HCT116 (cell line): ENCODE results near the gene KRT83. TPM values are rescaled to one million over a fixed set of nuclear protein-coding genes. Genes with fewer than 3 reads are reported as not detected.

ENCODE experiments used
- ATAC-seq: fragments of 200-7000 bp; cut with Tn5 transposase; 2 replicates; pipeline ENCODE4 v1.9.1; 2020; ENCODE audit warnings: mild to moderate bottlenecking, moderate library complexity
- BruUV-seq: library from RNA; stranded (reverse); fragments of 400-500 nt; replicated peaks from 2 replicates; lab custom pipeline; 2021; lab: Mats Ljungman, UMichigan
- CTCF ChIA-PET: fragments of 300-600 bp; sonication (Branson Sonifier 250); formaldehyde crosslinking; loops from one replicate; lab custom pipeline; 2021; ENCODE audit warnings: antibody characterized with exemption; lab: Charles Lee
- POLR2A ChIA-PET: fragments of 300-600, 350-600 bp; sonication (Branson Sonifier 250); formaldehyde crosslinking; loops from one replicate; lab custom pipeline; 2021; ENCODE audit warnings: antibody characterized with exemption; lab: Charles Lee
- RAD21 ChIA-PET, 2 experiments: fragments of 300-600 bp; sonication (Branson Sonifier 250); formaldehyde crosslinking; loops; one replicate each; lab custom pipeline; 2023; ENCODE audit warnings: low total read pairs in 2 of 2; ENCODE audit not compliant: uncharacterized antibody in 2 of 2, unreplicated experiment in 2 of 2, low non-redundant PET in 1 of 2; lab: Charles Lee
- DNase-seq: peaks from one replicate; pipeline ENCODE4 v3.0.0-alpha.2; 2010; ENCODE audit warnings: low read depth, low spot score
- H2AFZ ChIP-seq: fragments of 200-600 bp; shearing (Covaris generic), sonication (generic); 2 replicates; pipeline ENCODE4 v1.6.1; 2017; ENCODE audit warnings: low read depth, mixed run types, mixed read lengths, antibody characterized with exemption, low read length; ENCODE audit not compliant: poor library complexity, severe bottlenecking
- H3K27ac ChIP-seq: 2 replicates; pipeline ENCODE4 v1.5.1; 2012; ENCODE audit warnings: low read depth, low read length
- H3K27me3 ChIP-seq: fragments of 200-600 bp; sonication (generic); 2 replicates; pipeline ENCODE4 v1.6.1; 2016; ENCODE audit warnings: mixed run types, low read length, mixed read lengths; ENCODE audit not compliant: insufficient read depth
- H3K36me3 ChIP-seq, 2 experiments: fragments of 200-500 bp in 1 of 2; fragments of 200-600 bp in 1 of 2; sonication (Bioruptor generic) in 1 of 2; sonication (generic) in 1 of 2; 2 replicates each; pipeline versions ENCODE4 v1.5.1 to v1.6.1; 2014 to 2016; ENCODE audit warnings: low read length in 2 of 2, inconsistent platforms in 1 of 2, mixed read lengths in 1 of 2, mixed run types in 1 of 2; ENCODE audit not compliant: insufficient read depth in 2 of 2, control insufficient read depth in 1 of 2
- H3K4me1 ChIP-seq, 2 experiments: fragments of 200-600 bp in 1 of 2; sonication (generic) in 1 of 2; 2 replicates each; pipeline versions ENCODE4 v1.5.1 to v1.6.1; 2012 to 2017; ENCODE audit warnings: low read length in 2 of 2, inconsistent platforms in 1 of 2, mild to moderate bottlenecking in 1 of 2, mixed read lengths in 1 of 2, mixed run types in 1 of 2, moderate library complexity in 1 of 2; ENCODE audit not compliant: insufficient read depth in 2 of 2, control insufficient read depth in 1 of 2
- H3K4me2 ChIP-seq: fragments of 200-600 bp; sonication (generic); 2 replicates; pipeline ENCODE4 v1.6.1; 2017; ENCODE audit warnings: mixed run types, low read length, mixed read lengths
- H3K4me3 ChIP-seq, 2 experiments: fragments of 200-600 bp in 1 of 2; sonication (generic) in 1 of 2; replicated peaks in 1 of 2; 2 replicates each; pipeline ENCODE4 v1.5.1; 2011 to 2016; ENCODE audit warnings: low read length in 2 of 2, control low read depth in 1 of 2, low read depth in 1 of 2, mild to moderate bottlenecking in 1 of 2, mixed read lengths in 1 of 2, mixed run types in 1 of 2
- H3K79me2 ChIP-seq: fragments of 200-600 bp; sonication (generic); 2 replicates; pipeline ENCODE4 v1.6.1; 2017; ENCODE audit warnings: mild to moderate bottlenecking, mixed run types, low read length, moderate library complexity, mixed read lengths; ENCODE audit not compliant: insufficient read depth
- H3K9ac ChIP-seq: fragments of 200-600 bp; sonication (generic); 2 replicates; pipeline ENCODE4 v1.6.1; 2016; ENCODE audit warnings: low read length, mixed read lengths
- H3K9me2 ChIP-seq: fragments of 200-600 bp; sonication (generic), shearing (Covaris generic); 2 replicates; pipeline ENCODE4 v1.6.1; 2017; ENCODE audit warnings: mixed run types, mild to moderate bottlenecking, moderate library complexity; ENCODE audit not compliant: insufficient read depth
- H3K9me3 ChIP-seq, 2 experiments: fragments of 200-500 bp in 1 of 2; fragments of 200-600 bp in 1 of 2; sonication (Bioruptor generic) in 1 of 2; sonication (generic) in 1 of 2; 2 replicates each; pipeline ENCODE4 v1.6.1; 2014 to 2017; ENCODE audit warnings: low read length in 2 of 2, mixed read lengths in 2 of 2, inconsistent platforms in 1 of 2, low read depth in 1 of 2, mild to moderate bottlenecking in 1 of 2, mixed run types in 1 of 2, moderate library complexity in 1 of 2; ENCODE audit not compliant: control insufficient read depth in 1 of 2, insufficient read depth in 1 of 2
- H4K20me1 ChIP-seq: fragments of 200-600 bp; sonication (generic), shearing (Covaris generic); 2 replicates; pipeline ENCODE4 v1.6.1; 2017; ENCODE audit warnings: mixed run types, mild to moderate bottlenecking, moderate library complexity; ENCODE audit not compliant: insufficient read depth
- CBX3 ChIP-seq: IDR thresholded peaks from 2 replicates; pipeline ENCODE4 v1.6.1; 2012; ENCODE audit warnings: low read depth
- CEBPB ChIP-seq: IDR thresholded peaks from 2 replicates; pipeline ENCODE4 v1.6.1; 2012; ENCODE audit warnings: low read depth
- EZH2 ChIP-seq: fragments of 200-600 bp; sonication (generic); IDR thresholded peaks from 2 replicates; pipeline ENCODE4 v1.6.1; 2017; ENCODE audit warnings: antibody characterized with exemption, mixed run types
- EZH2phosphoT487 ChIP-seq: fragments of 200-600 bp; IDR thresholded peaks from 2 replicates; pipeline ENCODE4 v1.6.1; 2018; ENCODE audit warnings: antibody characterized with exemption, borderline replicate concordance
- FOSL1 ChIP-seq: IDR thresholded peaks from 2 replicates; pipeline ENCODE4 v1.6.1; 2012; ENCODE audit warnings: low read depth
- JUND ChIP-seq: IDR thresholded peaks from 2 replicates; pipeline ENCODE4 v1.6.1; 2012
- POLR2A ChIP-seq: IDR thresholded peaks from 2 replicates; pipeline ENCODE4 v1.7.0; 2011; ENCODE audit warnings: borderline replicate concordance; ENCODE audit not compliant: insufficient read depth, insufficient read length; ENCODE audit errors: extremely low read depth
- POLR2AphosphoS5 ChIP-seq: IDR thresholded peaks from 2 replicates; pipeline ENCODE4 v1.6.1; 2011; ENCODE audit warnings: mild to moderate bottlenecking, low read depth, low read length, moderate library complexity
- RAD21 ChIP-seq: IDR thresholded peaks from 2 replicates; pipeline ENCODE4 v1.6.1; 2012; ENCODE audit warnings: low read depth, mild to moderate bottlenecking
- SIN3A ChIP-seq: IDR thresholded peaks from 2 replicates; pipeline ENCODE4 v1.6.1; 2012; ENCODE audit warnings: low read depth
- SP1 ChIP-seq: IDR thresholded peaks from 2 replicates; pipeline ENCODE4 v1.6.1; 2012; ENCODE audit warnings: low read depth
- SRF ChIP-seq: IDR thresholded peaks from 2 replicates; pipeline ENCODE4 v1.6.1; 2012; ENCODE audit warnings: low read depth
- TCF7L2 ChIP-seq: IDR thresholded peaks from 2 replicates; pipeline ENCODE4 v1.7.0; 2011; ENCODE audit warnings: borderline replicate concordance, inconsistent platforms; ENCODE audit not compliant: insufficient read depth, insufficient read length; ENCODE audit errors: extremely low read depth
- YY1 ChIP-seq: IDR thresholded peaks from 2 replicates; pipeline ENCODE4 v1.6.1; 2011; ENCODE audit warnings: low read length, low read depth, moderate library complexity, mild to moderate bottlenecking; ENCODE audit not compliant: insufficient replicate concordance; ENCODE audit errors: extremely low read depth
- ZNF274 ChIP-seq: fragments of 200-500 bp; sonication (Bioruptor generic); IDR thresholded peaks from 2 replicates; pipeline ENCODE4 v1.6.1; 2014; ENCODE audit warnings: mild to moderate bottlenecking, low read depth, low read length, inconsistent platforms
- intact Hi-C: fragments of 100-400 bp; cut with micrococcal nuclease; formaldehyde crosslinking; loops from 2 replicates; pipeline ENCODE4 v1.10.0; 2022
- total RNA-seq: library from RNA; stranded (reverse); gene quantifications from one replicate; pipeline ENCODE4 v1.2.1, GENCODE V29; 2021; ENCODE audit not compliant: unreplicated experiment
- TF ChIP-seq, protein P1 (sequence below): IDR thresholded peaks from 2 replicates; pipeline ENCODE4 v1.6.1; 2012; ENCODE audit warnings: low read depth
- TF ChIP-seq, protein P2 (sequence below): IDR thresholded peaks from 2 replicates; pipeline ENCODE4 v1.6.1; 2012
- TF ChIP-seq, protein P3 (sequence below): IDR thresholded peaks from 2 replicates; pipeline ENCODE4 v1.6.1; 2012

The KRT83 gene
- total RNA-seq, 1 experiment from 2014 or later: not detected

DNA sequence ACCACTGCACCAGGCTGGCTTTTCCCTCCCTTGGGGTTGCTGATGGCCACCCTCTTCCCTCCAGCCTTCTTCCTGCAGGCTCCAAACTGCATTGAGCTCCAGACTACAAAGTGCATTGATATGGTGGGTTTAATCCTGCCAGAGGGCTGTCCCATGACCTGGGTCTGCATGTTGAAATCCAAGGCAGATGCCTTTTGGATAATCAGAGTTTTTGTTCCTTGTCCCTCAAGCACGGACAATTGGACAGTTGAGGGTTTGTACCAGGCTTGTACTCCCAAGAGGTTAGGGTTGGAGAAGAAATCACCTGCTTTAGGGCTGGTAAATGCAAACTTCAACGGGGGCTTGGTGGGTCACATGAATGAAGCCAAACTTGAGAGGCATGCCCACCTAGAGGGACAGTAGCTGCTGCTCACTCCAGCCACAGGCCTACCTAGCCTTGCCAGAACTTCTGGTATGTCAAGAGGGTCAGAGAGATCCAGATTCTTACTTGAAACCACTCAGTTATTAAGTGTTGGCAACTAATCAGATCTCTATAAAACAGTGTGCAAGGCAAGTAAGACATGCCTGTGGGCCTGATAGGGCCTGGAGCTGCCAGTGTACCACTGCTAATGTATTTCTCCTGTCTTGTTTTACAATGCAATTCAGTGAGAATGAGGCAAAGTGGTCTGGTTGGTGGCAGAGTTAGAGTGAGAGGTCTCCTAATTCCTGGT is 21.7 kb upstream of the KRT83 start (continued):
- TF ChIP-seq, protein P1, sequence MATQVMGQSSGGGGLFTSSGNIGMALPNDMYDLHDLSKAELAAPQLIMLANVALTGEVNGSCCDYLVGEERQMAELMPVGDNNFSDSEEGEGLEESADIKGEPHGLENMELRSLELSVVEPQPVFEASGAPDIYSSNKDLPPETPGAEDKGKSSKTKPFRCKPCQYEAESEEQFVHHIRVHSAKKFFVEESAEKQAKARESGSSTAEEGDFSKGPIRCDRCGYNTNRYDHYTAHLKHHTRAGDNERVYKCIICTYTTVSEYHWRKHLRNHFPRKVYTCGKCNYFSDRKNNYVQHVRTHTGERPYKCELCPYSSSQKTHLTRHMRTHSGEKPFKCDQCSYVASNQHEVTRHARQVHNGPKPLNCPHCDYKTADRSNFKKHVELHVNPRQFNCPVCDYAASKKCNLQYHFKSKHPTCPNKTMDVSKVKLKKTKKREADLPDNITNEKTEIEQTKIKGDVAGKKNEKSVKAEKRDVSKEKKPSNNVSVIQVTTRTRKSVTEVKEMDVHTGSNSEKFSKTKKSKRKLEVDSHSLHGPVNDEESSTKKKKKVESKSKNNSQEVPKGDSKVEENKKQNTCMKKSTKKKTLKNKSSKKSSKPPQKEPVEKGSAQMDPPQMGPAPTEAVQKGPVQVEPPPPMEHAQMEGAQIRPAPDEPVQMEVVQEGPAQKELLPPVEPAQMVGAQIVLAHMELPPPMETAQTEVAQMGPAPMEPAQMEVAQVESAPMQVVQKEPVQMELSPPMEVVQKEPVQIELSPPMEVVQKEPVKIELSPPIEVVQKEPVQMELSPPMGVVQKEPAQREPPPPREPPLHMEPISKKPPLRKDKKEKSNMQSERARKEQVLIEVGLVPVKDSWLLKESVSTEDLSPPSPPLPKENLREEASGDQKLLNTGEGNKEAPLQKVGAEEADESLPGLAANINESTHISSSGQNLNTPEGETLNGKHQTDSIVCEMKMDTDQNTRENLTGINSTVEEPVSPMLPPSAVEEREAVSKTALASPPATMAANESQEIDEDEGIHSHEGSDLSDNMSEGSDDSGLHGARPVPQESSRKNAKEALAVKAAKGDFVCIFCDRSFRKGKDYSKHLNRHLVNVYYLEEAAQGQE: no peak
- TF ChIP-seq SIN3A: no peak
- no peak for TF ChIP-seq TCF7L2
- TF ChIP-seq RAD21: no peak
- TF ChIP-seq EZH2: no peak
- TF ChIP-seq SP1: no peak
- no peak for TF ChIP-seq FOSL1
- TF ChIP-seq SRF: no peak
- TF ChIP-seq, protein P2, sequence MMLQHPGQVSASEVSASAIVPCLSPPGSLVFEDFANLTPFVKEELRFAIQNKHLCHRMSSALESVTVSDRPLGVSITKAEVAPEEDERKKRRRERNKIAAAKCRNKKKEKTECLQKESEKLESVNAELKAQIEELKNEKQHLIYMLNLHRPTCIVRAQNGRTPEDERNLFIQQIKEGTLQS: no peak

DNA sequence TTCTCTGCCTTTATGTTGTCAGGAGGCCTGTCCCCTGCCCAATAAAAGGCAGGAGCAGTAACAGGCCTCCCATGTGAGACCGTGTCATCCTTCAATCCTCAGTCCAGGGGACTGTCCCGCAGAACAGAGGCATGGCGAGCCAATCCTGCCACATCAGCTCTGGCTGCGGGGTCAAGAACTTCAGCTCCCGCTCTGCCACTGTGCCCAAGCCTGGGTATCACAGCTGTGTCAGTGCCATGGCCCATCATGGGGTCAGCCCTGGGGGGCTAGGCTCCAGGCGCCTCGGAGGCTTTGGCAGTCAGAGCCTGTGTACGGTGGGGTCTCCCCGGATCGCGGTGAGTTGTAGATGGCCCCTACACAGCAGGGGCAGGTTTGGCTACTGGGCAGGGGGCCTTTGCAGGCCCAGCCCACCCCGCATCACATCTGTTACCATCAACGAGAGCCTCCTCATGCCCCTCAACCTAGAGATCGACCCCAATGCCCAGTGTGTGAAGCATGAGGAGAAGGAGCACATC is 19.9 kb upstream of the KRT83 start:
- no peaks in the 10 kb centered on the region for H3K79me2 ChIP-seq
- POLR2A ChIA-PET: no interaction called here
- H3K27me3 ChIP-seq: no peaks in the 10 kb centered on the region
- H3K9me3 ChIP-seq: no peaks in the 10 kb centered on the region
- H3K9me2 ChIP-seq: no peaks in the 10 kb centered on the region
- no peak for ATAC-seq
- H3K4me3 ChIP-seq: no peak overlapping the region
- no TSS peak for BruUV-seq
- intact Hi-C loops: no loop called here
- TF ChIP-seq, protein P2: no peak
- no peak for TF ChIP-seq JUND
- no peak for TF ChIP-seq CBX3
- no peak for TF ChIP-seq POLR2AphosphoS5
- TF ChIP-seq ZNF274: no peak
- no peak for TF ChIP-seq RAD21
- TF ChIP-seq, protein P3, sequence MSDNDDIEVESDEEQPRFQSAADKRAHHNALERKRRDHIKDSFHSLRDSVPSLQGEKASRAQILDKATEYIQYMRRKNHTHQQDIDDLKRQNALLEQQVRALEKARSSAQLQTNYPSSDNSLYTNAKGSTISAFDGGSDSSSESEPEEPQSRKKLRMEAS: no peak
- no peak for TF ChIP-seq CEBPB
- no peak for TF ChIP-seq EZH2phosphoT487
- no peak for TF ChIP-seq YY1
- TF ChIP-seq POLR2A: no peak
- RAD21 ChIA-PET: no interaction called here
- H3K36me3 ChIP-seq: no peaks in the 10 kb centered on the region
- no peak for DNase-seq
- H3K4me1 ChIP-seq: peaks cover 13 to 32% of the 10 kb centered on the region in 2 experiments
- H3K27ac ChIP-seq: no peak overlapping the region
- H4K20me1 ChIP-seq: no peaks in the 10 kb centered on the region
- H3K9ac ChIP-seq: no peak overlapping the region
- H3K4me2 ChIP-seq: no peak overlapping the region
- CTCF ChIA-PET: no interaction called here
- H2AFZ ChIP-seq: no peak overlapping the region
